ENCODE measurements around the gene SMG5.

Gene SMG5

GRCh38 chr1:156232201-156232894 lies 50.3 kb downstream of the SMG5 start:
- DNase-seq (ENCODE audit: low read depth in 2 of 2), result no peak
- no peak overlapping the region for H3K4me3 ChIP-seq (replicated peaks in 1 of 2; ENCODE audit: low read depth in 2 of 2, low read length in 2 of 2)
- no peak for TF ChIP-seq CTCF (IDR thresholded peaks at IDR 0.05; ENCODE audit: low read depth, low read length)

DNA sequence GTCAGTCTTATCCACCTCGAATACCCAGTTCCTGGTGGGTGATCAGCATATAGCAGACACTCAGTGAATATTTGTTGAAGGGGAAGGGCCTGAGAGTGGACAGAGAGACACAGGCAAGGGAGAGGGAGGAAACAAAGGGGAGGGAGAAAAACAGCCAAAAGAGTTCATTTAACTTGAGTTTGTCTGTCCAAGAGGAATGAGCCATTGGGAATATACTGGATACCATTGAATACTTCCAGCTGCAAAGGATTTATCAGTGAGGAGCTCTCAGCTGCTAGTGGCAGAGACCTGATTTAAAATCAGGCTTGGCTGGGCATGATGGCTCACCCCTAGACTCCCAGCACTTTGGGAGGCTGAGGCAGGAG lies 52.2 kb downstream of the SMG5 start:
- no peak for TF ChIP-seq CTCF (IDR thresholded peaks at IDR 0.05; ENCODE audit: low read depth, low read length)
- DNase-seq (ENCODE audit: low read depth in 2 of 2), result no peak
- no peak overlapping the region for H3K4me3 ChIP-seq (replicated peaks in 1 of 2; ENCODE audit: low read depth in 2 of 2, low read length in 2 of 2)

DNA sequence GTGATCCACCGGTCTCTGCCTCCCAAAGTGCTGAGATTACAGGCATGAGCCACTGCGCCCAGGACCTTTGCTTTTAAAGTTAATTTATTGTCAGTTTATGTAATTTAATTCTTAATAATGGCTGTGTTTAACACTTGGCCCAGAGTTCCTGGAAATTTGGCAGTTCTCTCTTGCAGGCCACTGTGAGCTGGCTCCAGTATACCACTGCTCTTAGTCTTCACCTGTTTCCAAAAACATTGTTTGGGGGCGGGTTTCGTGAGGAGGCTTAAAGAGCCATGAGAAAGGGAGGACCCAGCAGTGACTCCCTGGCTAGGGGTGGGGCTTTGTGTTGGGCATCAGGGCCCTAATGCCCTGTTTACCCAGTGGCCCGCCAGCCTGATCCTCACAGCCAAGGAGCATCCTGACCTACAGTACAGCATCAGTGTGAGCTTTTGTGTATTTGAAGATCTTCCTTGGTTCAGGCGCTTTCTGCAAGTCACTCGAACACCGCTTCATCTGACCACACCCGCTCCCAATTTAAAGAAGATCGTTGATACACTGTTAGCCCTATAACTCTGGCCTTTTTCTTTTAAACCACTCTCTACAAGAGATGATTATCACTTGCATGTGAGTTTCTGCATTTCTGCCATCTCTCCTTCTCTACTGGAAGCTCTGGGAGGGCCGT lies 52.7 kb downstream of the SMG5 start:
- TF ChIP-seq CTCF (IDR thresholded peaks at IDR 0.05; ENCODE audit: low read depth, low read length), result no peak
- DNase-seq (ENCODE audit: low read depth in 2 of 2), result no peak
- H3K4me3 ChIP-seq (replicated peaks in 1 of 2; ENCODE audit: low read depth in 2 of 2, low read length in 2 of 2), result no peak overlapping the region

DNA sequence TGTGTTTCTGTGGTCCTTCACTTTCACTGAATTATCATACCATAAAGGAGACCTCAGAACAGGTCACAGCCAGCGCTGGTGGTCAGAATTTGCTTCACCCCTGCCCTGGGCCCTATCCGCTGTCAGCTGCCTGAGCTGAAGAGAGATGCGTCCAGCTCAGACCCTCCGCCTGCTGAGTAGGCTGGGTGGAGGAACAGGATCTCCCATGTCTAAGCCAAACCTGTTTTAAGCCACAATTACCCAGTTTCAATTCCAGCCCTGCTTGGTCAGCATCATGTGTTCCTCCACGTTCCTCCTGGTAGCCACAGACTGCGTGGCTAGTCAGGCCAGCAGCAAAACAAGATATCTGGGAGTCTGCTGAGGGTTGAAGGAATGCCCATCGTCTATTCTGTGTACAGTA lies 54.1 kb downstream of the SMG5 start:
- TF ChIP-seq CTCF (IDR thresholded peaks at IDR 0.05; ENCODE audit: low read depth, low read length), result no peak
- no peak overlapping the region for H3K4me3 ChIP-seq (replicated peaks in 1 of 2; ENCODE audit: low read depth in 2 of 2, low read length in 2 of 2)
- no peak for DNase-seq (ENCODE audit: low read depth in 2 of 2)

- no peak for DNase-seq (ENCODE audit: low read depth in 2 of 2)
- H3K4me3 ChIP-seq (replicated peaks in 1 of 2; ENCODE audit: low read depth in 2 of 2, low read length in 2 of 2), result no peak overlapping the region
- TF ChIP-seq CTCF (IDR thresholded peaks at IDR 0.05; ENCODE audit: low read depth, low read length), result no peak
Measured at GRCh38 chr1:156226782-156227181, 55.8 kb downstream of the SMG5 start.

DNA sequence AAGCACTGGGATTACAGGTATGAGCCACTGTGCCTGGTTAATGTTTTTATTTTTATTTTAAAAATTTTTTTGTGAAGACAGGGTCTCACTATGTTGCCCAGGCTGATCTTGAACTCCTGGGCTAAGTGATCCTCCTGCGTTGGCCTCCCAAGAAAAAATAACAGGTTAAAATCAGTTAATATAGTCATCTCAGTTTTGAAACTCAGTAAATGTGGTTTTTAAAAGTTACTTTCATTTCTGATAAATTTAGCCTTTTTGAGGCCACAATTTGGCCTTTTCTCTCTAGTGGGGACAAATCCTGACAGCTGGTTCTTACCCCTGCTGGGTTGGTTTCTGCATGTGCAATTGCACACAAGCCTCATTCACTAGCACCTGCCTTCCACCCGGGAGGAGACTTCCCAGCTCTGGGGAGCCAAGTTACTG lies 56.5 kb downstream of the SMG5 start:
- DNase-seq (ENCODE audit: low read depth in 2 of 2), result no peak

More for the DNA sequence above, 56.5 kb downstream of the SMG5 start:
- TF ChIP-seq CTCF (IDR thresholded peaks at IDR 0.05; ENCODE audit: low read depth, low read length), result no peak
- no peak overlapping the region for H3K4me3 ChIP-seq (replicated peaks in 1 of 2; ENCODE audit: low read depth in 2 of 2, low read length in 2 of 2)
